NCI-H510A (cell line): ENCODE data around the gene LRIT2.

Experiments used
- DNase-seq: peaks from one replicate; lab custom pipeline; 2025; lab: John Stamatoyannopoulos, UW

Gene LRIT2

GRCh38 chr10:84243759-84244158 is 18.4 kb upstream of the LRIT2 start:
- DNase-seq, result no peak

GRCh38 chr10:84241185-84241790 is 15.9 kb upstream of the LRIT2 start, which contains the start of gene LRIT1:
Gene LRIT1, minus strand, starts transcription at chr10:84241546. Its CDS starts 107 bp downstream, at chr10:84241439.
- DNase-seq, result no peak

- DNase-seq, result no peak
Measured at GRCh38 chr10:84238909-84239308, 13.6 kb upstream of the LRIT2 start.

- no peak for DNase-seq
Measured at GRCh38 chr10:84237199-84238051, 12.1 kb upstream of the LRIT2 start.

GRCh38 chr10:84236807-84237198 is 11.5 kb upstream of the LRIT2 start:
- DNase-seq, result no peak

GRCh38 chr10:84235096-84235495 is 9.8 kb upstream of the LRIT2 start:
- DNase-seq, result no peak

- DNase-seq, result no peak
Measured at GRCh38 chr10:84234479-84234878, 9.1 kb upstream of the LRIT2 start.

- no peak for DNase-seq
Measured at GRCh38 chr10:84233940-84234339, 8.6 kb upstream of the LRIT2 start.

- DNase-seq, result no peak
Measured at GRCh38 chr10:84232376-84232775, 7.0 kb upstream of the LRIT2 start.

- DNase-seq, result no peak
Measured at GRCh38 chr10:84230359-84230758, 5.0 kb upstream of the LRIT2 start.

- no peak for DNase-seq
Measured at GRCh38 chr10:84227810-84228209, 2.5 kb upstream of the LRIT2 start.

GRCh38 chr10:84226616-84227015 is 1.3 kb upstream of the LRIT2 start:
- DNase-seq, result no peak

GRCh38 chr10:84224411-84225028 is 824 bp downstream of the LRIT2 start:
- DNase-seq, result no peak

GRCh38 chr10:84221916-84222315 is 3.4 kb downstream of the LRIT2 start:
- no peak for DNase-seq

- no peak for DNase-seq
Measured at GRCh38 chr10:84217746-84218145, 7.6 kb downstream of the LRIT2 start.

- no peak for DNase-seq
Measured at GRCh38 chr10:84216834-84217233, 8.5 kb downstream of the LRIT2 start.

- DNase-seq, result no peak
Measured at GRCh38 chr10:84214612-84215235, 10.6 kb downstream of the LRIT2 start.

- no peak for DNase-seq
Measured at GRCh38 chr10:84214046-84214572, 11.2 kb downstream of the LRIT2 start.

GRCh38 chr10:84213076-84213475 is 12.3 kb downstream of the LRIT2 start:
- DNase-seq, result no peak

GRCh38 chr10:84212014-84212413 is 13.3 kb downstream of the LRIT2 start:
- DNase-seq, result no peak

- no peak for DNase-seq
Measured at GRCh38 chr10:84211566-84211965, 13.8 kb downstream of the LRIT2 start.

GRCh38 chr10:84208023-84208422 is 17.3 kb downstream of the LRIT2 start:
- DNase-seq, result no peak
